C1 segment of cervical spinal cord (tissue), 14 donors: ENCODE measurements around the gene OR6K6.

Experiments used
- DNase-seq, 14 donors: peaks; one replicate each; lab custom pipeline; 2025; lab: John Stamatoyannopoulos, UW

The OR6K6 gene, protein sequence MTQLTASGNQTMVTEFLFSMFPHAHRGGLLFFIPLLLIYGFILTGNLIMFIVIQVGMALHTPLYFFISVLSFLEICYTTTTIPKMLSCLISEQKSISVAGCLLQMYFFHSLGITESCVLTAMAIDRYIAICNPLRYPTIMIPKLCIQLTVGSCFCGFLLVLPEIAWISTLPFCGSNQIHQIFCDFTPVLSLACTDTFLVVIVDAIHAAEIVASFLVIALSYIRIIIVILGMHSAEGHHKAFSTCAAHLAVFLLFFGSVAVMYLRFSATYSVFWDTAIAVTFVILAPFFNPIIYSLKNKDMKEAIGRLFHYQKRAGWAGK

DNA sequence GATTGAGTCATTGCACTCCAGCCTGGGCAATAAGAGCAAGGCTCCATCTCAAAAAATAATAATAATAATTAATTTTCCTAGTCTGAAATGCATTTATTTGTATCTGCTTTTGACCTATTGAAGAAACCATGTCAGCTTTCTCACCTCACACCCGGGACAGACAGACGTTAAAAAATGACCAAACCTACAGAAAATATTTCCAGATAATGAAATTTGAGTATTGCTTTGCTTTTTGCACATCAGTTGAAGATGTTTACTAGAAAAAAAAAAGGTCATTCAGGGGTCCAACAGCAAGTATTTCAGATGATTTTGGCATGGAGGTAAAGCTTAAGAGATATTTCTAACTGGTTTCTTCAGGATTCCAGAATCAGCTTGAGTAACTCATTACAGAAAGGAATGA is at the start of gene OR6K6:
OR6K6 (plus strand) TSS at position 301 of the 400 bp plus-strand sequence. CDS start 168 bp downstream, outside the sequence.
- DNase-seq: no peak

DNA sequence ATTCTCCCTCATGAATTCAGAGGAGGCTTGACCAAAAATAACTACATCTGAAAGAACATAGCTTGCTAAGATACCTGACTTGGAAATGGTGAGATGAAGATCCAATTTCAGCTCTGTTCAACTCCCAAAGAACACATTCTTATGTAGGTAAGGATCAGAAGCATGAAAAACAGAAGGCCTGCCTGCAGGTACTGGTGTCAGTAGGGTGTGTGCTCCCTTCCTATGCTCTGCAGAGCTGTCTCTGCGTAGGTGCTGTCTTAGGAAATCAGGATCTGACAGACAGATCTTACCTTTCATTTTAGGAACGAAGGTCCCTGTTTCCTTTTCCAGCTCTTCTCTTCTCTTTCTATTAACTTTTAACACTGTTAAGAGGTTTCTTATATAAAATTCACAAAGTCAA is 48.4 kb upstream of the OR6K6 start:
- DNase-seq: no peak

DNA sequence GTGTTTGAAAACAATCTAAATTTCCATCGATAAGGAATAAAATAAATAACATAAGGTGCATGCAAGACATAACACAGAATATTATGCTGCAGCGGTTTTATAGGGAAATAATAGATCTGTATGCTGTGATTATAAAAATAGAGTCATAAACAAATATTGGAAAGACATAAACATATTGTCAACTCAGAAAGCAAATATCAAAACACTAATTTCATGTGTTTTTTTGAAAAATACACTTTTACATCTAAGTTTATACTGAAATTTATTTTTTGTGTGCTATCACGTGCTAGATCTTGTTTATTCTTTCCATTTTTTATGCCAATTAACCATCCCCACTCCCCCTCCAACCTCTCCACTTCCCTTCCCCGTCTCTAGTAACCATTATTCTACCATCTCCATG is 43.4 kb upstream of the OR6K6 start:
- DNase-seq: no peak

DNA sequence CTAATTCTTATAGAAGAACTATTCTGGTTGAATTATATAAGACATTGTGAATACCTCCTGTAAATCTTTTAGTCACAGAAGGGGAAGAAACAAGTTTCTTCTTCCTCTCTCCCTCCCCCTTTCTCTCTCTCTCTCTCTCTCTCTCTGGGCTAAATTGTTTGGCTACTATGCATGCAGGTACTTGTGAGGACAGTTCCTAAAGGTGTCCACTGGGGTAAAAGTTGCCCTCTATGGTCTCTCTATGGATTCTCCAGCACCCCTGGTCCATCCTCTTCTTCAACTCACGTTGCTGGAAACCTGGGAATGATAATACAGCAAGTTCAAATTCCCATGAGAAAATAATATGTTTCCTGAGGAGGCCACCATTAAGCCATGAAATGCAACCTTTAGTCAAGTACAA is 39.8 kb upstream of the OR6K6 start:
- no peak for DNase-seq

DNA sequence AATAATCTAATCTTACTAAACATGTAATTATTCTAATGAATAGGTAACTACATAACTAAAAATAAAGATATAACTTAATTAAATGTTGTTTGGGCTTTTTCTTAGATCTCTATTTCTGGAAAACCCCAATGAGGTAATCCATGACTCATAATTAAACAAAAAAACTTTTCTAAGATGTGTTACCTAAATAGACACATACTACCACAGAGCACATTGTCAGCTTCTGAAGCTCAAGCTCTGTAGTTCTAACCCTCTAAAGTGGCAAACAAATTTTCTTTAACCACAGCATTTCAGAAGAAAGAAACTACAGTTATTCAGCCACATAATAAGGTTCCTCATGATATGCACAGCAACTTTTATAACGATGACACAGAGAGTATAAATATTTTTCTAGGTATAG is 38.2 kb upstream of the OR6K6 start:
- no peak for DNase-seq

DNA sequence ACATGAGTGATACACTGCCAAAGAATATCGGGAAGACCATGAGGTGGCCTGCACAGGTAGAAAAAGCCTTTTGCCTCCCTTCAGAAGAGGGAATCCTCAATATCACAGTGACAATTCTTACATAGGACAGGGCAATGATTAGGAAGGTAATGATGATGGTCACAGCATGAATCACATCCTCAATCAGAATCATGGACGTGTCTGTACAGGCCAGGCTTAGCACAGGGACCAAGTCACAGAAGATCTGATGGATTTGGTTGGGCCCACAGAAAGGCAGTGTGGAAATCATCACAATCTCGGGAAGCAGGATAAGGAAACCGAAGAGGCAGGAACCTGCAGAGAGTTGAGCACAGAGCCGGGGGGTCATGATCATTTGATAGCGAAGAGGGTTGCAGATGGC is 37.2 kb upstream of the OR6K6 start:
- DNase-seq: no peak

DNA sequence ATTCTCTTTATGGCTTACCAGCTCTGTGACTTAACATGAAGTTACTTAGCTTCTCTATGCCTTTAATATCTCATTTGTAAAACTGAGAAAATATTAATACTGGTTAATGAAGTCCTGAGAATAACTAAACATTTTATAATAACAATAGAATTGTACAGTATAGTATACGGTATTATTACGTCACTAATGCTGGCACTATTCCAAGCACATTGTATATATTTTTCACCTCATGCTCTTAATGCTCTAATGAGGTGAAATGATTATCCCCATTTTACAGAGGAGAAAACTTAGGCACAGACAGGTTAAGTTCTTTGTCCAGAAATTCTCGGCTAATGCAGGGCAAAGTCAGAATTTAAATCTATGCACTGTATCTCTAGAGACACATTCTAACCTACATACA is 34.9 kb upstream of the OR6K6 start:
- DNase-seq: no peak

DNA sequence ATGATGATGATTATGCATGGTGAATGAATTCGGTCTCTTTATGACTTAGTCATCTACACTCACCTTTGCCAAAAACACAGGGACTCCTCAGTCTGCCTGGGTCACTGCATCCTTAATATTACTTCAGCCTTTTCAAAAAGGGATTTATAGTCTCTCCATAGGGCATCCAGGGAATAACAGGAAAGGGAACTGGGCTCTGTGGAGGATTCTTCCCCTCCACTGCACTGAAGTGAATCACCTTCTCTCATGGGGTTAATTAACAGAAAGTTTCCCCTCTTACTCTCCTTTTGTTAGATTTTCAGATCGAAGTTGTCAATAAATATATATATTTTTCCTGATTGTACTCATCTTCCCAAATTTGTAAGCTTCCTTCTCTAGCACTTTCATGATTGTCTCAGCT is 33.9 kb upstream of the OR6K6 start, which contains the start of gene OR6K3:
OR6K3 (minus strand) TSS at position 101 of the 400 bp plus-strand sequence. CDS start 2,605 bp downstream, outside the sequence.
- DNase-seq: no peak

DNA sequence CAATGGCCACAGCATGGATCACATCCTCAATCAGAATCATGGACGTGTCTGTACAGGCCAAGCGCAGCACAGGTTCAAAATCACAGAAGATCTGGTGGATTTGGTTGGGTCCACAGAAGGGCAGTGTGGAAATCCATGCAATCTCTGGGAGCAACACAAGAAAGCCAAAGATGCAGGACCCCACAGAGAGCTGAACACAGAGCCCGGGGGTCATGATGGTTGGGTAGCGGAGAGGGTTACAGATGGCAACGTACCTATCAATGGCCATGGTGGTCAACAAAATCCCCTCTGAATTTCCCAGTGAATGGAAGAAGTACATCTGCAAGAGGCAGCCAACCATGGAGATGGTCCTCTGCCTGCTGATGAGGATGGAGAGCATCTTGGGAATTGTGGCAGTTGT is 30.1 kb upstream of the OR6K6 start:
- no peak for DNase-seq

DNA sequence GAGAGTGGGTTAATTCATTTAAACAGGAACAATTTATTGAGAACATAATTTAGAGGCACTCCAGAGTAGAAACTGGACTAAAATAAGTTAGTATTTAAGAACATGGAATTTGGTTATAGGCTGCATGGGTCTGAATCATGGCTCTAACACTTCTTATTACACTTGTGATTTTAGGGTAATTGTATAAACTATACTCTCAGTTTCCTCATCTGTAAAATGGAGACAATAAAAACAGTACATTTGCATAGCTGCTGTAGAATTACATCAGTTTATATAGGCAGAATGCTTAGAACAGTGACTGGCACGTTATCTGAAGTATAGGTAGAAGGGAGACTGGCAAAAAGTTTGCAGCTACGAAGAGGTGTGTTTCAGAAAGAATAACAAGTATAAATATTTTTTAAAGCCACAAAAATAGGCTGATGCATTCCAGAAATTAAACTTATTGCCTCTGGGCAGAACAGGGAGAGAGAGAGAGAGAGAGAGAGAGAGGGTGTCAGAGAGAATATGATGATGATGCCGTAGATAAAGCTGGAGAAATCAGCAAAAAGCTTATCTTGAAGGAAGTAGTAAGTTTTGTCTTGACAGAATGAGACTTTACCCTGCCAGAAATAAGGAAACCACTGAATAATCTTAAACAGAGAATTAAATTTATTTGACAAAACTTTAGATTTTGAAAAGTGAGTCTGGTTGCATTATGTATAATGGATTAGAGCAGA is 25.9 kb upstream of the OR6K6 start:
- DNase-seq: no peak

DNA sequence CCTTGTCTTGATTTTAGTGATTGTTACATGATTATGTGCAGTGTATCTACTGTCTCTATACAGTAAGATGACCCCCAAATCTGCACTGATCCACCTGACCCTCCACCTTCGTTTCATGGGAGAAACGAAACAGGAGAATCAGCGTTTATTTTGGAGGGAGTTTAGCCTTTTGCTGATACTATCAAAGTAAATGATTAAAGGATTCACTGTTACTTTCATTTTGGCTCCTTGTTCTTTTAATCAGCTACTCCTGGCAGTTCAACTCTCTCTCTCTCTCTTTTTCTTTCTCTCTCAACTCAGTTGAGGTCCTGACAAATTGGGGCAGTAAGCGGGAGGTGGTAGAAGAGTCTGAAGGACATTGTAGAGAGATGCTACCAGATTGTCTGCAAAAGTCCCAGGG is 24.1 kb upstream of the OR6K6 start:
- no peak for DNase-seq

DNA sequence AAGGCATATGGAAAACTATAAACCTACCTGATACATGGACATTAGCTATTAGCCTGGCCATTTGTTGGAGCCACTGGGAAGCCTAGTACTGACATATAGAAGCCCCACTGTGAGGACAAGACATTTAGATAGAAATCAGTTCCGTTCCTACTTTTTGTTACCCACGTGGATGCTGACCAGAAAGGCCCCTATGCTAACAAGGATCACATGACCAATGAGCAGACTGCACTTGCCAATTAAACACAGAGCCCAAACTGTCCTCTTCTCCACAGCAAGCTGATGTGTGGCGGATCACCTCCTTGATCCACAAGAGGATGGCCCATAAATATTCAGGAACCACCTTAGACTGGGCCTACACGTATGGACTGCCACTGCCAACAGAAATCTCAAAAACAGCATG is 22.8 kb upstream of the OR6K6 start:
- no peak for DNase-seq

DNA sequence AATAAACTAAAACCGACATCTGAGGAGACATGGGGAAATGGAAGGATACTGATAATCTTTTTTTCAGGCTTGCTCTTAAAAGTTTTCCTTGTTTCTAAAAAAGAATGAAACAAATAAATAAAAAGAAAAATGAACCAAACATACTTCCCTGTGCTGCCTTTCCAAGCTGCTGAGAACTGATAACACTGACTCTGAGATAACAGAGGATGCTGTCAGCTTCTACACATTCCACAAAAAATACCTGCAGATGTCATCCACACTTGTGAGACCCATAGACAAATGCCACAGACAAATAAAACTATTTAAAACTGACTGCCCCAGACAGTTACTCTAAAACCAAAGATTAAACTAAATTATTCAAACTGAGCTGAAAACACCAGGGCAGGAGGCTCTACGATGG is 22.0 kb upstream of the OR6K6 start:
- DNase-seq: no peak

DNA sequence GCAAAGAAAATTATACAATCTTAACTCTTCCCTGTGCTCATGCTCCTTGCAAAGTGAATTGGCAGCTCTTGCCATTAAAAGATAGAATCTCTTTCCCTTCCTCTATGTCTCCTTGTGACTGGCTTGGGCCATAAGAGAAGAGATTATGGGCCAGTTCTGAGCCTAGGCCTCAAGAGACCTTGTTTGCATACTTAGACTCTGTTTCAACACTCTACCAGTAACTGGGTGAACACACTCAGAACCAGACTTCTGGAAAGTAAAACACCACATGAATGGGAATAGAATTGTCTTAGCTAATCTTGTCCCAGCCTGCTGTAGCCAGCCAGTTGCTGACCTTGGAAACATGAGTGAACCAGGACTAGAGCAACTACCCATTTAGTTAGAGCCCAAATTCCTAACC is 18.7 kb upstream of the OR6K6 start:
- no peak for DNase-seq

DNA sequence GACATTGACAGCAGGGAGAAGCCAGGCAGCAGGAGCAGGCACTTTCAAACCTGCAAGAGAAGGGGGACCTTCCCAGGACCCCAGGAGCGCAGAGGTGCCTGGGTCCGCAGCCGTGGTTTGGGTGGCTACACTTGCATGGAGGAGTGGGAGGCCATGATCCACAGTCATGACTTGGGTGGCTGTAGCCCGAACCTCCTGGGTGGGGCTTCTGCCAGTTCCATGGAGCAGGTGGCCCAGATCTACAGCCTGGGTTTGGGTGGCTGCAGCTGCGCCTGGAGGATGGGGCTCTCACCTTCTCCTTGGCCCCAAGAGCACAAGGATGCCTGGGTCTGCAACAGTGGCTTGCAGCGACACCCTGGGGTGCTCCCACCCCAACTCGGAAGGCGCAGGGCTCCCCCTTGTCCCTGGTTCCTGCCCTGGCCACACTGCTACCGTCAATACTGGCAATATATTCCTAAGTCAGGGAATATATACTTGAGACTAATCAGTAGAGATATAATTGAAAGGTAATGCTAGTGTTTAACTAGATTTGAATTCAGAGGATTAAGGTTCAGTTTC is 2.3 kb upstream of the OR6K6 start:
- no peak for DNase-seq

DNA sequence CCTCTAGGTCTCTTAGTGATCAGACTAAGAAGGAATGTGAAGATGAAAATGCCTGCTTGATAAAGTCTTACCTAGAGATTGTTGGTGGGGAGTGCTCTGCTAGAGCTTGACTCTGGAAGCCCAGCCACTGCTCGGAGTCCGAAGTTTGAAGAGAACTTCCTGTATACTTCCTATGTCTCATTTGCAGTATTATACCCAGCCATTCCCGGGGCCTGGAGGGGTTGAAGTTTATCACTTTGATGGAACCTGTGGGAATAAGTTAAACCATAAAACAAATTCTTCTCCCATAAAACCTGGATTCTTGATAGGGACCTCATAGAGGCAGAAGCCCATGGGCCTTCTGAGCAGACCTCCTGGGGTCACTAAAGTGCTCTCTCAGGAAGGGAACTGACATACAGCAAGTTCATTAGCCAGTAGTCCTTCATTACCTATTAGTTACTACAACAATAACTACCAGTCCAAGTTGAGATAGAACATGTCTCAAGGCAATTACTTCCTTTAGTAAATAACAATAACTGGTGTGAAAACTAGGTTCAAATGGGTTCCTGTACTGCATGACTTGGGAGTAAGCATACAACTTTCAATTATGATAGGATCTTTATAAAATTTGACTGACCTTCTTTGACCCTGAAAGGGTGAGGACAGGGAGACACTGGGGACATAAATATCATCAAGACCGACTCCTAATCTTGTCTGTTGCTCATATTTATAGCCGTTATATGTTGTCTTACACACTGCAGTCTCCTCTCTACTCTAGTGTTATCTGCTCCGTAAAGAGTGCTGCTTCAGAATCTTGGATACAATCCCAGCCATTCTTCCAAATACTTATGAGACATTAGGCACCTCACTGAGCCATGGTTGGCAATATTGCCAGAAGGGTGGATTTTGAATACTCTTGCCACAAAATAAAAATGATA is 17.7 kb downstream of the OR6K6 start, which contains the start of gene OR6N1:
OR6N1 (minus strand) TSS at position 246 of the 917 bp plus-strand sequence. CDS start 5,513 bp downstream, outside the sequence.
- DNase-seq: no peak

DNA sequence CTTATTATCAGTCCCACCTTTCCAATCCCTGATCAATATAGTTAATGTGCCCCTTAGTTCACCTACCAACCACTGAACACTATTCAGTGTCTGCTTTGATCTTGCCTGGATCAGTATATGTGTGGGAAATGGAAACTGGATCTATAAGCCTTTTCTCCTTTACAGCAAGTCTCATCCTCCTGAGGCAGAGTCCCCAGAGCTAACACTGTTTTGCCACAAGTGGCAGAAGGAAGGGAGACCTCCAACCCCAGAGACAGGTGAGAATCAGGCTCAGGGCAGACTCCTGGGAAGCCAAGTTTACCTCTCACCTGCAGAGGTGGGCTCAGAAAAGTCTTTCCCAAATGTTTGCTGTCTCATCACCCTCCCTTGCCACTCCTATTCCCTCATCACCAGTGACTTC is 26.6 kb downstream of the OR6K6 start, which contains the start of gene OR6N2:
OR6N2 (minus strand) TSS at position 101 of the 400 bp plus-strand sequence. CDS start 3,569 bp downstream, outside the sequence.
- DNase-seq: no peak

DNA sequence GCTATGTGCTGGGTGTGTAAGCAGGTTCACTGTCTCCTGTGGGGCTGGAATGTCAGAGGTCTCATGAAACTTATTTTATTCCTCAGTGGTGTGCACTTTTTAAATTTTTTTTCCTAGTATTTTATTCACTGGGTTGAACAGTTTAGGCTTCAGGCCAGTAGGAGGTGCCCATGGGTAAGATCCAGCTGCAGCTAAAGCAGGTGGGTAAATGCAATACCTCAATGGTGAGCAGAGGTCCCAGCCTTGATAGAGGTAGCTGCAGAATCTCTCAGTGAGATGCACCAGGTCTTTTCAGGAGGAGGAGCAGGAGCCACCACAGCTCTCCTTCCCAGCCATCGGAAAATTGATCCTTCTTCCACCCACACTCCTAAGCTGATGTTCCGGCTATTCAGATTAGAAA is 39.1 kb downstream of the OR6K6 start:
- DNase-seq: no peak

DNA sequence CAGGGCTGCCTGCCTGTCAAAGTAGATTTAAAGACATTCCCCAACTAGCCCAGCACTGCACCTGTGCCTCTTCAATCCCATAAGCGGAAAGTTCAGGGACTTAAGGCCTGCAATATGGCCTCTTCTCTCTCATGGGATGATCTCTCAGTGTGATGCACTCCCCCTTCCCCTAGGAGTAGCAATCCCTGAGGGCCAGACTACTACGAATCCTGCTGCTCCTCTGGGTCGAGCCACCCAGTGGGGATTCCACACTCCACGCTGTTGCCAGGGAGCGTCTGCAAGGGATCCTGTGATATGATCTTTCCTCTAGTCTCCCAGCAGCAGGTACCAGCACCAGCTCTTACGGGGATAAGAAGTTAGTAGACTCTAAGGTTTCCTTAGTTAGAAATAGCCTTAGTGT is 39.7 kb downstream of the OR6K6 start:
- DNase-seq: no peak

DNA sequence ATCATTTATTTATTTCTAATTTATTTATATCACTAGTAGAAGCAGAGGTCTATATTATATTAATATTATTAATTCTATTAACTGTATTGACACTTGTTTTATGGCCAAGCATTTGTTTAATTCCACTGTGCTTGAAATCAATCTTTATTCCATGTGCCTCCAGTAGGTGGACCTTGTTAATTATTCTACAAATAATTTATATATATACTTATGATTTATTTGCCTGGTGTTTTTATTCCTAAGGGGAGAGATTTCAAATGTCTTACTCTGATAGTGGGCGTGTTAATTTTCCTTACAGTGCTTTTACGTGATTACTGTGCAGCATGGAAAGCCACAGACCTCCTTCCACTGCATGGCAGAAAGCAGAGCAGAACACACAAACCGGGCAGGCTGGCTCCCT is 44.0 kb downstream of the OR6K6 start:
- no peak for DNase-seq

DNA sequence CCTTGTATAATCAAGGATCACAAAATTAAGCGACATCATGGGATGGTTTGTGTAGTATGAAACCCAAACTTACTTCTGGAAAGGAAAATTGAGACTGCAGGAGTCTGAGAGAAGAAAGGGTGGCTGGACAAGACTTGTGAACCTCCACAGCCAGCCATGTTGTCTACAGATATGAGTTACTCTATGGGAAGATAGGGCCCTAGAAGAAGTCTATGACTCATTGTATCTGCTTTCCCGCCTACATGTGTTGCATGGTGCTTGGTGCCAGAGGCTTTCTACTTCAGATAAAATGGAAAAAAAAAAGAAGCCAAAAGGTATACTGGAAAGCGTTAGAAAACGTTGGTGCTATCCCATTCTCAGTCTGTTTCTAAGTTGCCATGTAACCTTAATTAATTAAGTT is 45.2 kb downstream of the OR6K6 start:
- DNase-seq: no peak

DNA sequence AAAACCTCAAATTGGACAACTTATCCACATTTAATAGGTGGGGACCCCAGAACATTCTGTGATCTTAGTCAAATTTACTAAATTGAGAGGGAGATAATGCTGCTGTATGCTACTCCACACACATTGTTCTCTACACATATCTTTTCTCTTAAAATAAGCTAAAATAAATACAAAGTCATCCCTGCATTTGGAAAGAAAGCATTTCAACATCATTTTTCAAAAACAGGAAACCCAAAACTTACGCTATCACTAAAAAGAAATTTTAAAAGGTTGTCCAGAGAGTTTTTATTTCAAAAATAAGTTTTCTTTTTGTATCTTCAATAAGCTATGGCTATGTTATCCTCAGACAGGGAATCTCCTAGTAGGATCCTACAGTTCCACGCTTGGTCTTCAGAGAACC is 46.0 kb downstream of the OR6K6 start:
- no peak for DNase-seq
